Right renal pelvis (tissue), 4 donors: ENCODE results near the gene N4BP2L2. TPM values are rescaled to one million over a fixed set of nuclear protein-coding genes. Genes with fewer than 3 reads are reported as not detected.
A peak's percentile ranks its signal among the peaks of the same experiment; 100 is the strongest.

Experiments
- DNase-seq, 4 donors: peaks; one replicate each; pipeline ENCODE4 v3.0.0-alpha.2; 2013; ENCODE audit warnings: low read depth in 4 of 4, low spot score in 3 of 4, missing footprints in 1 of 4
- polyA plus RNA-seq, 4 donors: library from polyadenylated mRNA; unstranded; fragments of 120-200 nt; gene quantifications; one replicate each; pipeline ENCODE4 v1.2.1, GENCODE V29; 2013; ENCODE audit not compliant: insufficient read length in 4 of 4

The N4BP2L2 gene
- polyA plus RNA-seq, 4 donors = 128 to 189 (median 163) TPM

- peak in 3 of 4 donors; percentile 67 to 70 (median 69) for DNase-seq
Observed at GRCh38 chr13:32427852-32428580, 110.6 kb downstream of the N4BP2L2 start, which contains the start of gene N4BP2L1. N4BP2L1 (minus strand) TSS chr13:32428130; CDS start chr13:32428082, 48 bp downstream.

GRCh38 chr13:32426990-32427851 is 111.4 kb downstream of the N4BP2L2 start:
- DNase-seq = peak in 1 of 4 donors; percentile 28

GRCh38 chr13:32426191-32426989 is 112.2 kb downstream of the N4BP2L2 start:
- no peak for DNase-seq

GRCh38 chr13:32425158-32425557 is 113.4 kb downstream of the N4BP2L2 start:
- no peak for DNase-seq

GRCh38 chr13:32423592-32423991 is 115.0 kb downstream of the N4BP2L2 start:
- no peak for DNase-seq

- DNase-seq = no peak
Observed at GRCh38 chr13:32419862-32420261, 118.7 kb downstream of the N4BP2L2 start.

- no peak for DNase-seq
Observed at GRCh38 chr13:32417995-32418394, 120.6 kb downstream of the N4BP2L2 start.

GRCh38 chr13:32415019-32415418 is 123.6 kb downstream of the N4BP2L2 start:
- no peak for DNase-seq

GRCh38 chr13:32414580-32414979 is 124.0 kb downstream of the N4BP2L2 start:
- DNase-seq = no peak

- DNase-seq = no peak
Observed at GRCh38 chr13:32413284-32413683, 125.3 kb downstream of the N4BP2L2 start.

- no peak for DNase-seq
Observed at GRCh38 chr13:32409561-32410421, 128.8 kb downstream of the N4BP2L2 start.

GRCh38 chr13:32409001-32409313 is 129.6 kb downstream of the N4BP2L2 start:
- no peak for DNase-seq

GRCh38 chr13:32408296-32409000 is 130.1 kb downstream of the N4BP2L2 start:
- no peak for DNase-seq

- no peak for DNase-seq
Observed at GRCh38 chr13:32407854-32408253, 130.7 kb downstream of the N4BP2L2 start.

- no peak for DNase-seq
Observed at GRCh38 chr13:32403108-32403507, 135.5 kb downstream of the N4BP2L2 start.

- no peak for DNase-seq
Observed at GRCh38 chr13:32391101-32391619, 147.4 kb downstream of the N4BP2L2 start.

GRCh38 chr13:32390484-32390883 is 148.1 kb downstream of the N4BP2L2 start:
- DNase-seq = no peak

GRCh38 chr13:32390048-32390447 is 148.5 kb downstream of the N4BP2L2 start:
- DNase-seq = no peak

- DNase-seq = no peak
Observed at GRCh38 chr13:32385410-32385809, 153.2 kb downstream of the N4BP2L2 start.
